Sigmoid colon (tissue), 7 donors: ENCODE results near the gene EFNA3. TPM values are rescaled to one million over a fixed set of nuclear protein-coding genes. Genes with fewer than 3 reads are reported as not detected.

ENCODE experiments used
- DNase-seq: peaks from one replicate; pipeline ENCODE4 v3.0.0-alpha.2; 2019
- H3K27ac ChIP-seq, 4 donors: fragments of 200-600 bp; sonication (generic); one replicate each; pipeline ENCODE4 v1.5.1; 2016 to 2019; ENCODE audit warnings: mild to moderate bottlenecking in 1 of 4
- H3K27me3 ChIP-seq, 3 donors: fragments of 200-600 bp; sonication (generic); one replicate each; pipeline ENCODE4 v1.5.1; 2019; ENCODE audit warnings: mild to moderate bottlenecking in 1 of 3
- H3K36me3 ChIP-seq, 4 donors: fragments of 200-600 bp; sonication (generic); one replicate each; pipeline ENCODE4 v1.5.1; 2016 to 2019
- H3K4me1 ChIP-seq, 4 donors: fragments of 200-600 bp; sonication (generic); one replicate each; pipeline ENCODE4 v1.5.1; 2017 to 2019
- H3K4me3 ChIP-seq, 4 donors: fragments of 200-600 bp; sonication (generic); one replicate each; pipeline ENCODE4 v1.5.1; 2017 to 2019; ENCODE audit warnings: mild to moderate bottlenecking in 2 of 4, moderate library complexity in 1 of 4
- H3K9me3 ChIP-seq, 4 donors: fragments of 200-600 bp in 3 of 4; sonication (generic) in 3 of 4; one replicate each; pipeline versions ENCODE4 v1.5.1 to v1.6.1; 2013 to 2019
- EP300 ChIP-seq, 4 donors: sonication (generic); formaldehyde crosslinking; IDR thresholded peaks; one replicate each; pipeline ENCODE4 v1.6.1; 2017; ENCODE audit warnings: antibody characterized with exemption in 4 of 4
- POLR2A ChIP-seq, 2 donors: fragments of 450-650 bp; IDR thresholded peaks; one replicate each; pipeline ENCODE4 v1.6.1; 2016; ENCODE audit warnings: antibody characterized with exemption in 2 of 2, mild to moderate bottlenecking in 2 of 2, moderate library complexity in 2 of 2
- POLR2AphosphoS5 ChIP-seq, 4 donors: sonication (generic); formaldehyde crosslinking; IDR thresholded peaks; one replicate each; pipeline ENCODE4 v1.6.1; 2017; ENCODE audit warnings: antibody characterized with exemption in 4 of 4
- WGBS, 2 donors: extraction: QIAGEN DNeasy Blood & Tissue Kit; methylation state at CpG; one replicate each; pipeline ENCODE4 v1.1.7; 2013; 5-methylcytosine and 5-hydroxymethylcytosine counted together
- intact Hi-C: fragments of 100-400 bp; cut with DNase I; formaldehyde crosslinking; loops from one replicate; pipeline ENCODE4 v1.15.1; 2023
- polyA plus RNA-seq, 3 donors: library from polyadenylated mRNA; stranded (reverse); fragments of 200-250 nt; gene quantifications; one replicate each; pipeline ENCODE4 v1.2.3, GENCODE V29; 2013
- total RNA-seq, 4 donors: library from RNA; depleted of rRNA; stranded (reverse); fragments of >200 nt; gene quantifications; one replicate each; pipeline ENCODE4 v1.1.0, GENCODE V29; 2016
- TF ChIP-seq, protein P1 (sequence below), 4 experiments: fragments of 450-650 bp in 3 of 4; fragments of 200-600 bp in 1 of 4; IDR thresholded peaks; one replicate each; pipeline ENCODE4 v1.5.1; 2016 to 2019; ENCODE audit warnings: antibody characterized with exemption in 4 of 4, mild to moderate bottlenecking in 3 of 4, moderate library complexity in 2 of 4
- donor health status: healthy with polysubstance abuse.
- donor health status: Bipolar disorder and iron deficiency.
- donor health status: healthy.

Gene EFNA3
- total and polyA plus RNA-seq, 7 donors, result 0.27 to 9.0 (median 3.0) TPM

DNA sequence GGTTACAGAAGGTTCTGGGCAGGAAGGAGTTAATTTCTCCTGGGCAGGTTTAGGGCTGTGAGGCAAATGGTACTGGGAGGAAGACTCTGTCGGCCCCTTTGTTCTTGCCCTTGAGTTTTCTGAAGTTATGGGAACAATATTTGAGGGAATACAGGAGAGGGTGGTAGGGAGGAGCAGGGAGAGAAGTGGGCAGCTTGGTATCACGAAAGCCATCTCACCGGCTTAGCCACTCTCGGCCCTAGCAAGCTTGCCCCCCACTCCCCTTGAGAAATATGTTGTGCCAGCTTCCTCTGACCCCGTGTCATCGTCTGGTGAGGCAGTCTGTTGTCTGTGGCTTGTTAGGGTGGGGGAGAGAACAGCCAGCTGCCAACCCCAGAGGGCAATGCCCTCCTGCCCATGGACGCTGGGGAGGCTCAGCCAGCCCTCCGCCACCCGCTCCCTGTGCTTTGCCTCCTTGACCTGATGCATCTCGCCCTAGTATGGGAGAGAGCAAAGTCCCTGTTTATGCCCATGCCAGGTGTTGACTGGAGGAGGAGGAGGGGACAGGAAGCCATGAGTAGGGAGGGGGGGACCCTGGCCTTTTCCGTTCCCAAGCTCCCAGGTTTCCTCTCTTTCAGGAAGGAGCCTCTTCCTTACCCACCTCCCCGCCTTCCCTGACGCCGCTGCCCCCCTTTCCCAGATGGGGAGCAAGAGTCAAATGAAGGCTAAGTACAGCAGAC, 50.3 kb downstream of the EFNA3 start:
- Histone ChIP-seq H3K27me3 (no peaks in the 10 kb centered on the region), H3K4me3 (peak overlapping the region; percentile 62 to 65 (median 64)), H3K4me1 (peaks cover 0 to 61% (median 47%) of the 10 kb centered on the region in 4 donors), H3K9me3 (no peaks in the 10 kb centered on the region), H3K27ac (peak overlapping the region; percentile 87 to 99 (median 98)), H3K36me3 (peaks cover 12 to 28% (median 14%) of the 10 kb centered on the region in 4 donors)
- peak; percentile 69 for DNase-seq
- WGBS, 2 donors, result 4 to 13% methylated on average over 14 of the region's 14 CpGs
- TF ChIP-seq POLR2A (IDR thresholded peaks at IDR 0.05) (peak in 1 of 2 donors; percentile 54), EP300 (IDR thresholded peaks at IDR 0.05) (no peak), POLR2AphosphoS5 (IDR thresholded peaks at IDR 0.05) (peak in 1 of 4 donors; percentile 65)
- TF ChIP-seq, protein P1, sequence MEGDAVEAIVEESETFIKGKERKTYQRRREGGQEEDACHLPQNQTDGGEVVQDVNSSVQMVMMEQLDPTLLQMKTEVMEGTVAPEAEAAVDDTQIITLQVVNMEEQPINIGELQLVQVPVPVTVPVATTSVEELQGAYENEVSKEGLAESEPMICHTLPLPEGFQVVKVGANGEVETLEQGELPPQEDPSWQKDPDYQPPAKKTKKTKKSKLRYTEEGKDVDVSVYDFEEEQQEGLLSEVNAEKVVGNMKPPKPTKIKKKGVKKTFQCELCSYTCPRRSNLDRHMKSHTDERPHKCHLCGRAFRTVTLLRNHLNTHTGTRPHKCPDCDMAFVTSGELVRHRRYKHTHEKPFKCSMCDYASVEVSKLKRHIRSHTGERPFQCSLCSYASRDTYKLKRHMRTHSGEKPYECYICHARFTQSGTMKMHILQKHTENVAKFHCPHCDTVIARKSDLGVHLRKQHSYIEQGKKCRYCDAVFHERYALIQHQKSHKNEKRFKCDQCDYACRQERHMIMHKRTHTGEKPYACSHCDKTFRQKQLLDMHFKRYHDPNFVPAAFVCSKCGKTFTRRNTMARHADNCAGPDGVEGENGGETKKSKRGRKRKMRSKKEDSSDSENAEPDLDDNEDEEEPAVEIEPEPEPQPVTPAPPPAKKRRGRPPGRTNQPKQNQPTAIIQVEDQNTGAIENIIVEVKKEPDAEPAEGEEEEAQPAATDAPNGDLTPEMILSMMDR (IDR thresholded peaks at IDR 0.05), result no peak
- intact Hi-C loops, result loop anchor here (5.0 kb wide), 1 partner anchor 38 kb away; no protein-coding TSS in a partner anchor

DNA sequence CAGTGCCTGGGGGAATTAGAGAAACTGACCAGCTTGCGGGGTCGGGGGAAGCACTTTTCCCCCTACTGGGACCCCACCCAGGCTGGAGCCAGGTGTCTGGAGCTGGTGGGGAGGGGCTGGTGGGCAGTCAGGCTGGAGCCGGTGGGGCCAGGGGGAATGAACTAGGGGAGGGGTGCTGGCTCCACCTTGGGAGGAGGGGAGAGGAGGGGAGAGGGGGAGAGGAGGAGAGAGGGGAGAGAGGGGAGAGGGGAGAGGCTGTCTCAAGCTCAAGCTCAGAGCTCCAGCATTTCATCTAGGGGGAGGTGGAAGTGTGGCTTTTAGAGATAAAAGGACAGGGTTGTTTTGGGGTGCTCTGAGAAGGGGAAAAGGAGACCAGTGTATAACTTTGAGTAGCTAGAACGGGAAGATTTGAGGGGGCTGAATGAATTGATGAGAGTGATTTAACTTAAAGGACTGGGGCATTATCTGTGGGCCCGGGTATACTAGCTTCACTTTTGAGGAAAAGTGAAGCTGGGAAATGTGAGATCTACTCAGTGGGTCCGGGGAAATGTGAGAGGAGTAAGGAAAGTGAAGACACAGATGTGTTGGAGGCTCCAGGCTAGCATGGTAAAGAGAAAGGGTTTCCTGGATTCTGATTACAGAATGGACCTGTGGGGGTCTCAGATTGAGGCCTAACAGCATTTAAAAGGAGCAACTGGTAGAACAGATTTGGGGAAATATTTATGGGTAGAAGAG, 51.8 kb downstream of the EFNA3 start:
- Histone ChIP-seq H3K36me3 (peaks cover 16 to 35% (median 19%) of the 10 kb centered on the region in 4 donors), H3K4me1 (peaks cover 0 to 73% (median 58%) of the 10 kb centered on the region in 4 donors), H3K27me3 (no peaks in the 10 kb centered on the region), H3K9me3 (no peaks in the 10 kb centered on the region), H3K27ac (peak overlapping the region; percentile 87 to 99 (median 98)), H3K4me3 (peak overlapping the region; percentile 62 to 65 (median 64))
- intact Hi-C loops, result no loop called here
- DNase-seq, result no peak
- TF ChIP-seq POLR2A (IDR thresholded peaks at IDR 0.05) (no peak), POLR2AphosphoS5 (IDR thresholded peaks at IDR 0.05) (no peak), EP300 (IDR thresholded peaks at IDR 0.05) (no peak)
- TF ChIP-seq, protein P1 (IDR thresholded peaks at IDR 0.05), result no peak
- WGBS, 2 donors, result 14 to 22% methylated on average over 6 of the region's 6 CpGs

DNA sequence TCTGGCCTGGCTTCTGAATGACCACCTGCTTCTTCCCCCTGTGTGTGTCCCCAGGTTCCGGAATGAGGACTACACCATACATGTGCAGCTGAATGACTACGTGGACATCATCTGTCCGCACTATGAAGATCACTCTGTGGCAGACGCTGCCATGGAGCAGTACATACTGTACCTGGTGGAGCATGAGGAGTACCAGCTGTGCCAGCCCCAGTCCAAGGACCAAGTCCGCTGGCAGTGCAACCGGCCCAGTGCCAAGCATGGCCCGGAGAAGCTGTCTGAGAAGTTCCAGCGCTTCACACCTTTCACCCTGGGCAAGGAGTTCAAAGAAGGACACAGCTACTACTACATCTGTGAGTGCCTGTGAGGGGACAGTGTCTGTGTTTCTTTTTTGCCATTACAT, 52.6 kb downstream of the EFNA3 start:
- no peaks in the 10 kb centered on the region for H3K9me3 ChIP-seq
- 48 to 81% methylated on average over 8 of the region's 8 CpGs for WGBS, 2 donors
- peaks cover 0 to 64% (median 52%) of the 10 kb centered on the region in 4 donors for H3K4me1 ChIP-seq
- intact Hi-C loops, result no loop called here
- H3K36me3 ChIP-seq, result peaks cover 16 to 35% (median 19%) of the 10 kb centered on the region in 4 donors
- TF ChIP-seq, protein P1 (IDR thresholded peaks at IDR 0.05), result no peak
- TF ChIP-seq POLR2AphosphoS5 (IDR thresholded peaks at IDR 0.05) (peak in 2 of 4 donors; percentile 27 to 71), EP300 (IDR thresholded peaks at IDR 0.05) (peak in 2 of 4 donors; percentile 66 to 86)
- peak; percentile 70 for DNase-seq
- H3K4me3 ChIP-seq, result no peak overlapping the region
- H3K27me3 ChIP-seq, result no peaks in the 10 kb centered on the region
- peak overlapping the region; percentile 87 to 99 (median 98) for H3K27ac ChIP-seq

DNA sequence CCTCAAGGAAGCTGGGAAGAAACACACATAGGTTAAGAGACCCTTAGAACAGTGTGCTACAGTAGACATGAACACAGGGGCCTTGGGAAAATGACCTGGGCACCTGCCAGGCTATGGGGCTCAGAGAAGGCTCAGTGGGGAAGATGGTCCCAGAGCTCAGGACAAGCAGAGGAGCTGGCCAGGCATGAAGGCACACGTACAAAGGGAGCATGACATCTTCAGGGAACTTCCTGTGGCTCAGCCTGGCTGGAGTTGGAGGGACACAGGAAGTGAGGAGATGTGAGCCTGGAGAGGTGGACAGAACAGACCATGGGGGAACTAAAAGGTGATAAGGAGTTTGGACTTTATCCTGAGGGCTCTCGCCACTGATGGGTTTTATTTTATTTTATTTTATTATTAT, 53.2 kb downstream of the EFNA3 start:
- H3K4me3 ChIP-seq, result no peak overlapping the region
- no peaks in the 10 kb centered on the region for H3K27me3 ChIP-seq
- intact Hi-C loops, result no loop called here
- peak overlapping the region; percentile 87 to 99 (median 98) for H3K27ac ChIP-seq
- TF ChIP-seq EP300 (IDR thresholded peaks at IDR 0.05) (no peak), POLR2A (IDR thresholded peaks at IDR 0.05) (no peak), POLR2AphosphoS5 (IDR thresholded peaks at IDR 0.05) (no peak)
- TF ChIP-seq, protein P1 (IDR thresholded peaks at IDR 0.05), result no peak
- 35 to 61% methylated on average over 2 of the region's 2 CpGs for WGBS, 2 donors
- peaks cover 16 to 35% (median 19%) of the 10 kb centered on the region in 4 donors for H3K36me3 ChIP-seq
- no peak for DNase-seq
- no peaks in the 10 kb centered on the region for H3K9me3 ChIP-seq
- peaks cover 0 to 62% (median 50%) of the 10 kb centered on the region in 4 donors for H3K4me1 ChIP-seq
